IPS-NIHi11 (cell line): Measurements from ENCODE around the gene BCL7A.
A peak's percentile ranks its signal among the peaks of the same experiment; 100 is the strongest.
"Not testable (repeated sequence)": the region's sequence is repeated elsewhere in the genome, so short reads cannot be mapped to it uniquely, and the experiment has no call there.

Experiments
- DNase-seq: peaks from one replicate; pipeline ENCODE4 v3.0.0; 2012; ENCODE audit warnings: mixed read lengths, low spot score

Gene BCL7A

GRCh38 chr12:122056406-122056805 lies 34.7 kb downstream of the BCL7A start:
- DNase-seq: not testable (repeated sequence)

GRCh38 chr12:122057007-122057735 lies 35.5 kb downstream of the BCL7A start:
- DNase-seq: no peak

DNA sequence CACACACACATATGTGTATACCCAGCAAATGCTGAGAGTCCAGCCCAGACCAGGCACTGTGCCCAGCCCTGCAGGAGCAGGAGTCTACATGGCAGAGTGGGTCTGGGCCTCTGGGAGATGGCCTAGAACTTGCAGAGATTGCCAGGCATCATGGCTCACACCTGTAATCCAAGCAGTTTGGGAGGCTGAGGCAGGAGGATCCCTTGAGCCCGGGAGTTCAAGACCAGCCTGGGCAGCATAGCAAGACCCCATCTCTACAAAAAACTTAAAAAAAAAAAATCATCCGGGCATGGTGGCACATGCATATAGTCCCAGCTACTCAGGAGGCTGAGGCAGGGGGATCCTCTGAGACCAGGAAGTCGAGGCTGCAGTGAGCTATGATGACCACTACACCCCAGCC lies 36.1 kb downstream of the BCL7A start:
- no peak for DNase-seq

DNA sequence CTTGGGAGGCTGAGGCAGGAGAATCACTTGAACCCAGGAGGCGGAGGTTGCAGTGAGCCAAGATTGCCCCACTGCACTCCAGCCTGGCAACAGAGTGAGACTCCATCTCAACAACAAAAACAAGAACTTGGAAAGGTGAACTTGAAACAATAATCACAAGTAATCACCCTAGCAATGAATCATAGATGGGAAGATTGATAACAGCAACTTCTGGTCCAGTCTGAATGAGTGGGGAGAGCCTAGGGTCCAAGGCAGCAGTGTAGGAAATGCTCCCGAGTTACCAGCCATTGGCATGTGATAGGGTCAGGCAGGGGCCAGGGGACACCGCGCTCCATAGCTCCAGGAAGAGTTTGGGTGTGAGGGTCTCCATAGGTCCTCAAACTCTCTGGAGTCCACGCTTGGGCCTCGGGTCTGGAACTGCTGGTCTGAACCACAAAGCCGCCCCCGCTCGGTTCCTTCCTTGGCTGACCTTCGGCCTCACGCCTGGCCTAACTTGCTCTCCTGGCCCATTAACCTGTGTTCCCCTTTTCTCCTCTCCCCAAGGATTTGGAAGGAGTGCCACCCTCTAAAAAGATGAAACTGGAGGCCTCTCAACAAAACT lies 37.0 kb downstream of the BCL7A start:
- no peak for DNase-seq

- DNase-seq: no peak
Observed at GRCh38 chr12:122059203-122059960, 37.7 kb downstream of the BCL7A start.

DNA sequence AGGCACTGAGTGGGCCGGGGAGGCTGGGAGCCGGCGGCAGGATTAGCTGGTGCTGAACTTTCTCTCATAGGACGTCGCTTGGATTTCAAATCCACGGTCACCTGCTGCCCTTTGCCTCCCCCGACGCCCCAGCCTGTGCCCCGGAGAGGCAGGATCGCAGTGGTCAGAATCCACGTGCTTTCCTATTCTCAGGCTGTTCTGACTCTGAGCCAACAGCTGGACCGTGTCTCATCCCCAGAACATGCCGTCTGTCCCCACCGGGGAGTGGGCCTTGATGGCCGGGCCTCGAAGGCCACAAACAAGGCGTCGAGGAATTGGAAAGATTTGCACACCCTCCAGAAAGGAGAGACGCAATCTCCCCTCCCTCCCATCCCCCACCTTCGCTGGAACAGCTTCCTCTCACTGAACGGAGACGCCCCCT lies 38.4 kb downstream of the BCL7A start:
- no peak for DNase-seq

DNA sequence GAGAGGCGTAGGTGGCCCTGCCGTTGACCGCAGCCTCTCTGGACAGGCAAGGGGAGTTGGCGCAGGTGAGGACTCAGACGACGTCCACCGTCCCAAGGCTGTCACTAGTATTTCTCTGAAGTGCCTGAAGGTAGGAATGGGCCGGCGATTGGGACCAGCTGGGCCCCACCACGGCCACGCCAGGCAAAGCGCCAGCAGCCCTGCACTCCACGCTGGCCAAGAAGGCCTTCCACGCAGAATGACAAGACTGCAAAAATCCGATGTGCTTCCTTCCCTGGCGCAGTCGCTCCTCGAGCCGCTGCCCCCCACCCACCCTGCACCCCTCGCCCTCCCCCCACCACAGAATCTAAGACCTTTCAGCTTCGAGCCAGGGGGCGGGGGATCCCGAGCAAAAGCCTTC lies 39.6 kb downstream of the BCL7A start:
- no peak for DNase-seq

GRCh38 chr12:122062832-122063693 lies 41.4 kb downstream of the BCL7A start:
- no peak for DNase-seq

GRCh38 chr12:122063694-122064024 lies 42.0 kb downstream of the BCL7A start:
- no peak for DNase-seq

DNA sequence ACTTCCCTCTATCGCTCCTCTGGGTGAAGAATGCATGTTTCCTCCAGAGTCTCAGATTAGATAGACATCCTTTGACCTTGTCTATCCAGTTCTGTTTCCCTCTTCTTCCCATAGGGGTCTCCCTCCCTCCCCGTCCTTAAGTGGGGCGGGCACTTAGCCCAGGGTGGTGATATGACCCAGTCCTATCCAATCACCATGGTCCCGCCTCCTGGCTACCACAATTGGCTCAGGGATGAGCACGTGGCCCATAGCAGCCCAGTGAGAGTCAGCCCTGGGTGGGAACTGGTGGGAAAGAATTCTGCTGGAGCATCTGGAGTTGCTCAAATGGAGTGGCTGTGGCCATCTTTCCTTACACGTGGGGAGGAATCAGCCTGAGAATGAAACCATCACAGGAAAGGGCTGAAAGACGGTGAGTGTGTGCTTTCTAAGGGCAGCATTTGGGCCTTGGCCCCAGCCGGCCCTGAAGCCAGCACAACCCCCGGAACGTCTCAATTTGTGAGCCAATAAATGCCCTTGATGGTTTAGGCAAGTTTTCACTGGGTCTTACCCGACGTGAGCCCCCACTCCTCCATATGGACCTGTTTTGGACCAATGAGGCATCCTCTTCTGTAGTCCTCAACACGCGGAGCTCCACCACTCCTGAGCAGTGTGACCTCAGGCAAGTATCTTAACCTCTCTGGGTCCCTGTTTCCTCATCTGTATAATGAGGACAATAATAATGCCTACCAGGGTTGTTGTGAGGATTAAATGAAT lies 42.5 kb downstream of the BCL7A start:
- peak; percentile 95 for DNase-seq

DNA sequence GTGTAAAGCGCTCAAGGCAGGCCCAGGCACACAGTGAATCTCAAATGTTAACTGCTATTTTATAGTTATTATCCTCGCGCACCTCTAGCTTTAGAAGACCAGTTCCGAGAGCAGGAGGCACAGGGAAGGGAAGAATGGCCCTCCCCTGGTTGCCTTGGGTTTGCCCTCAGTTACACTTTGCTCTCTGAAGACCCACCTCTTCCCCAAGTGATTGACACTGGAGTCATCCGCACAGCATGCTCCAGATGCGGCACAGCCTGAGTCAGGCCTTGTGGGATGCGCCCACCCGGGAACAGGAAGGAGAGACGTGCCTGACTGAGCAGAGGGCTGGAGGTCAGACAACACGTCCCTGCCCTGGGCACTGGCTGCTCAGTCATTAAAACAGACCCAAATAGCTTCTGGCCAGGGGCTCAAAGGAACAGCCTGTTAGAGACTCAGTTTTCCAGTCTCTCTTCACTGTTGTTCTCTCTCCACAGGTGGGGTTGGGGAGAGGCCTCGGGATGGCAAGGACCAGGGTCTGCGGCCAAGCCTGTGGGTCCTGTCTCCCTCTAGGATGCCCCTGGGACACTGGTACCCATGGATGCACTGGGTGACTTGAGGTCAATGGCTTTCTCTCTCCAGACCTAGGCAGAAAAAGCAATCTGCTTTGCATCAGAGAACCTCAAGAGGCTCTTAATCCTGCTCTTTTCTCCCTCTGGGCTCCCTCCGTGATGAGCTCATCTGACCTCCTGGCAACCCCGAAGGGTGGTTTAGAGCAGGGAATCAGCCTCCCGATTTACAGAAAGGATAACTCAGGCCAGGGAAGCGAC lies 43.3 kb downstream of the BCL7A start:
- peak; percentile 52 for DNase-seq

- DNase-seq: no peak
Observed at GRCh38 chr12:122067548-122067947, 45.9 kb downstream of the BCL7A start.

DNA sequence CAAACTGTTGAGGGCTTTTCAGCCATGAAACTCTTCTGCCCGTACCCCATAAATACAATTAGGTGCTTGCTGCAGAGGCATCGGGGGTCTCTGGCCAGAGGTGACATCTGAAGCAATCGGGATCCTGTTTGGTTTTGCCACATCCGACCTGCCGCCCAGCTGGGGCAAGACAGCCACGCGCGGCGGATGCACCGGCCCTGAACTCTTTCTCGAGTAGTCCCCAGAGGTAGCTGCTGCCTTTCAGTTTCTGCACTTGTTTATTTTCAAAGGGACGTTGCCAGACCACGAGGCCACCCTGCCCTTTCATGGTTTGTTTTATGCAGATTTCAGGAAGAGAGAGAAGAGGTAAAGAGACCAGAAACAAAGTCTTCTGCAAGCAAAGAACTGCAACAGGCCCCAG lies 46.3 kb downstream of the BCL7A start:
- DNase-seq: no peak

GRCh38 chr12:122072031-122072970 lies 50.6 kb downstream of the BCL7A start:
- DNase-seq: no peak

GRCh38 chr12:122073815-122074214 lies 52.1 kb downstream of the BCL7A start:
- no peak for DNase-seq

DNA sequence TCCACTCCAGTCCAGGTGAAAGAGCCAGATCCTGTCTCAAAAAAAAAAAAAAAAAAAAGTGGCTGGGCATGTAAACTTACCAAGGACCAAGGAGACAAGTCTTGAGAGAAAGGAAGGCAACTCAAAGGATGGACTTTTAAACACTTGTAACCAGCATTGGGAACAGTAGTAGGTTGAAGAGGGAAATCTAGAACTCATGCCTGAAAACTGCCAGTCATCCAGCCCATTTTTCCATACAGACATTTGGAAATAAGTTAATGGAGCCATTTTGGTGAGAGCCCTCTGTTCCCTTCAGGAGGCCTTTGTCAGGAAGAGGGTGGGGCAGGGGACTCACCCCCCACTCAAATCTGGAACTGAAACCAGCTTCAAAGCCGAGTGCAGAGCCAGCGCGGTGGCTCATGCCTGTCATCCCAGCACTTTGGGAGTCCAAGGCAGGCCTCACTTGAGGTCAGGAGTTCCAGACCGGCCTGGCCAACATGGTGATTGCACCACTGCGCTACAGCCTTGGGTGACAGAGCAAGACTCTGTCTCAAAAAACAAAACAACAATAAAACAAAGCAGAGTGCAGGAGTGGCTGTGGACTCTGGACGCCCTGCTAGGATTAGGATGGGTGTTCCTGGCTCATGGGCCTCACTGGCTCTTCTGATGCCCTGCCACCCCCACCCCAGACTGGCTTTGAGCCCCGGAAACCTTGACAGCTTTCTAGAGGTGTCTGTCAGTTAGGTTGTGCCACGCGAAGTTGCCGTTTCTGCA lies 55.2 kb downstream of the BCL7A start:
- no peak for DNase-seq

GRCh38 chr12:122078141-122079032 lies 56.7 kb downstream of the BCL7A start, which contains the start of gene MLXIP:
Gene MLXIP (plus strand): TSS chr12:122078756. CDS start chr12:122078854, 98 bp downstream.
- peak; percentile 98 for DNase-seq
